Activated T-cell treated with anti-CD3 and anti-CD28 coated beads, Interleukin-2, amount 50 U/mL, for 72 hours (primary cell): Measurements from ENCODE around the gene RAB17. TPM values are rescaled to one million over a fixed set of nuclear protein-coding genes. Genes with fewer than 3 reads are reported as not detected.

Experiments
- ATAC-seq, 2 donors: fragments of 150-1000 bp; cut with Tn5 transposase; replicated peaks in 1 of 2; 2 replicates each; pipeline ENCODE4 v1.10.0; 2021; ENCODE audit warnings: moderate library complexity in 2 of 2, mild to moderate bottlenecking in 1 of 2
- DNase-seq, 2 donors: peaks; one replicate each; pipeline ENCODE4 v3.0.0; 2021 to 2022; ENCODE audit warnings: mixed read lengths in 1 of 2
- H3K27ac Mint-ChIP-seq: one replicate; pipeline ENCODE4 v1.8.0; 2022; ENCODE audit warnings: mild to moderate bottlenecking, moderate library complexity, mixed read lengths
- H3K27me3 Mint-ChIP-seq: one replicate; pipeline ENCODE4 v1.8.0; 2022; ENCODE audit warnings: low read depth, mixed read lengths
- H3K36me3 Mint-ChIP-seq, 2 donors: one replicate each; pipeline ENCODE4 v1.8.0; 2022; ENCODE audit warnings: mixed read lengths in 2 of 2, mild to moderate bottlenecking in 1 of 2; ENCODE audit not compliant: insufficient read depth in 2 of 2
- H3K4me1 Mint-ChIP-seq: one replicate; pipeline ENCODE4 v1.8.0; 2022; ENCODE audit warnings: low read depth, mixed read lengths
- H3K4me3 Mint-ChIP-seq, 2 donors: one replicate each; pipeline ENCODE4 v1.8.0; 2022; ENCODE audit warnings: mild to moderate bottlenecking in 2 of 2, mixed read lengths in 2 of 2, moderate library complexity in 2 of 2
- H3K9me3 Mint-ChIP-seq, 2 donors: one replicate each; pipeline ENCODE4 v1.8.0; 2022; ENCODE audit warnings: mixed read lengths in 2 of 2
- total RNA-seq, 2 donors: library from RNA; stranded (reverse); gene quantifications; one replicate each; pipeline ENCODE4 v1.2.3, GENCODE V29; 2022

The RAB17 gene
- total RNA-seq, 2 donors from 2014 or later = 0.09 TPM; not detected in 1

DNA sequence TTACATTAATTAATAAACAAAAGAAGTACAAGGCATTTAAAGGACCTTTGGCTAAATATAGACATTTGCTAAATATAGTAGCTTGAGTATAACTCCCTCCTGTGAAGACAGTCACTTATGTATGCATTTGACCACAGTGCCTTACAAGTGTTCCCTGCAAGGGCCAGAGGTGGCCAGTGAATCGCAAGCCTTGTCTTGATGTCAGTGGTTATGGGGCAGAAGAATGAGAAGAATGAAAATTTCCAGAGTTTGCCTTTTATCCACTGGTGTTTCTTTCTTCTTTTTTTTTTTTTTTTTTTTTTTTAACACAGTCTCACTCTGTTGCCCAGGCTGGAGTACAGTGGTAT, 38.6 kb upstream of the RAB17 start:
- Mint-ChIP-seq H3K27ac (no peak overlapping the region), H3K36me3 (no peaks in the 10 kb centered on the region), H3K9me3 (no peaks in the 10 kb centered on the region), H3K4me1 (peaks cover 34% of the 10 kb centered on the region), H3K27me3 (peaks cover 40% of the 10 kb centered on the region), H3K4me3 (peak overlapping the region in 1 of 2 donors; percentile 85)
- DNase-seq (no peak), ATAC-seq (no peak)

DNA sequence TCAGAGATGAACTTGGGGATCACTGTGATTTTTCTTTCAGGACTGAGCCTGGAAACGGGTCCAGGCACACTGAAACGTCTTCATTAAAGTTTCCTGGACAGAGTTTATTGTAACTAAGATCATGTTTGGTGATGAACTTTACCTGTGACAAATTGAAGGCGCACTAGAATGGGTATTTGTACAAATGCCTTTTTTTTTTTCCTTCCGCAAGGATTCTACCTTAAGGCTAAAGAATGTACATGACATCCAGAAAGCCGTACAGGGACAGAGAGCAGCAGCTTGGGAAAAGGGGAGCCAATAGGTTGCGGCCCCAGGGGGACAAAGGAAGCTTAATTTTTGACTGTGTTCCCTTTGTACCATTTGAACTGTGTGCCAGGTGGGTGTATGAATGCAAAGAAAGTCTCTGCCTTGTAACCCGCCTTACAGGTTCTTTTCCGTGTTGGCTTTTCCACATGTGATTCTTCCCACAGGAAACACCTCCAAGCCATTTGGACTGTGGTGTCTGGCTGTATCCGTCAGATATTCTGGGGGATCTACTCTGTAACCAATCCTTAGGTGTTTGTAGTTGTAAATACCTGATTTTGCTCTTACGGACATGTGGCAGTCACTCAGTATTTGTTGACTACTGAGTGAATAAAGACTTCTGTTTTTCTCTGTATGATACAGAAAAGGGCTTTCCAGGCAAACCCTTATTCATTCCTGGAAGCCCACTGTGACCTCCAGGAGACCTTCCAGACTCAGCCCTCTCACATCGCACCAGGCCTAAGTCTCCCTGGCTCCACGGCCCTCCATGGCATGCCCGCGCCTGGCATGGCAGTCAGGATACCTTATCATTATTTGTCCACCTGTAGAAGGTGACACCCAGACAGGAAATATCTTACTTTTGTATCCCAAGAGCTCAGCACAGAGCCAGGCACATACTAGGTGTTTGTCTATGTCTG, 38.0 kb upstream of the RAB17 start:
- peaks cover 40% of the 10 kb centered on the region for H3K27me3 Mint-ChIP-seq
- ATAC-seq = no peak
- H3K4me3 Mint-ChIP-seq = peak overlapping the region; percentile 81 to 85

DNA sequence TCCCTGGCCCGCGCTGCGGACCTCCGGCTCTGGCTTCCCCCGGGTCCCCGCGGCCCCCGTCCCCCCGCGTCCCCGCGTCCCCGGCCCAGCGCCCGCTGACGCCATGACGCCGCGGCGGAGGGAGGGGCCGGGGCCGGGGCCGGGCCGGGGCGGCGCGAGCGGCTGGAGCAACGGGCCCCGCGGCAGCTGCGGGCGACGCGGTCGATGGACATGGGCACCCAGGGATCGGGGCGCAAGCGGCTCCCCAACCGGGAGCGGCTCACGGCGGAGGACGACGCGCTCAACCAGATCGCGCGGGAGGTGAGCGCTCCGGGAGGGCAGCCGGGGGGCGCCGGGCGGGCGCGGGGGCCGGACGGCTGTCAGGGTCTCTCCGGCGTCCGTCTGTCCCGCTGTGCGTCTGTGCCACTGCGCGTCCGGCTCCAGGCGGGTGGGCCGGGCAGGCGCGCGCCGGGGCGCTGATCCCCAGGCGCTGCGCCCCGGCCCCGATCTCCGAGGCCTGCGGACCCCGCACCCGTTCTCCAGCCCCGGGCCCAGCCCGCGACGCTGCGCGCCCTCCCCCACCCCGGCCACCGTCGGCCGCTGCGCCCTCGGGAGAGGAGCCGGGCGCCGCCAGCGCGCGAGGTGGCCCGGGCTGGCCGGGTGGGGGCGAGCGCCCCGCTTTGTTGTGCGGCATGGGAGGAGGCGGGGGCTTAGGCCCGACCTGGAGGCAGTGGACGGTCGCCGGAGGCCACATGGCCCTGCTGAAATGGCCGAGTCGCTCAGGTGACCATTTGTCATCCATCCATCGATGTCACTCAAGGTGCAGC, 37.1 kb upstream of the RAB17 start, which contains the start of gene LRRFIP1:
Gene LRRFIP1 (plus strand): TSS at position 147 of the 806 bp plus-strand sequence. CDS start 58 bp downstream, at position 205.
- peak; percentile 16 to 52 for DNase-seq
- peaks cover 40% of the 10 kb centered on the region for H3K27me3 Mint-ChIP-seq
- peak; percentile 76 to 87 for ATAC-seq
- no peaks in the 10 kb centered on the region for H3K36me3 Mint-ChIP-seq
- H3K4me1 Mint-ChIP-seq = peaks cover 34% of the 10 kb centered on the region
- peak within 1 kb of the TSS; percentile 81 to 85 for H3K4me3 Mint-ChIP-seq
- H3K9me3 Mint-ChIP-seq = no peaks in the 10 kb centered on the region
- H3K27ac Mint-ChIP-seq = no peak within 1 kb of the TSS

More for the DNA sequence above, 38.0 kb upstream of the RAB17 start:
- no peak overlapping the region for H3K27ac Mint-ChIP-seq
- no peak for DNase-seq
- H3K4me1 Mint-ChIP-seq = peaks cover 34% of the 10 kb centered on the region
- H3K9me3 Mint-ChIP-seq = no peaks in the 10 kb centered on the region
- no peaks in the 10 kb centered on the region for H3K36me3 Mint-ChIP-seq

DNA sequence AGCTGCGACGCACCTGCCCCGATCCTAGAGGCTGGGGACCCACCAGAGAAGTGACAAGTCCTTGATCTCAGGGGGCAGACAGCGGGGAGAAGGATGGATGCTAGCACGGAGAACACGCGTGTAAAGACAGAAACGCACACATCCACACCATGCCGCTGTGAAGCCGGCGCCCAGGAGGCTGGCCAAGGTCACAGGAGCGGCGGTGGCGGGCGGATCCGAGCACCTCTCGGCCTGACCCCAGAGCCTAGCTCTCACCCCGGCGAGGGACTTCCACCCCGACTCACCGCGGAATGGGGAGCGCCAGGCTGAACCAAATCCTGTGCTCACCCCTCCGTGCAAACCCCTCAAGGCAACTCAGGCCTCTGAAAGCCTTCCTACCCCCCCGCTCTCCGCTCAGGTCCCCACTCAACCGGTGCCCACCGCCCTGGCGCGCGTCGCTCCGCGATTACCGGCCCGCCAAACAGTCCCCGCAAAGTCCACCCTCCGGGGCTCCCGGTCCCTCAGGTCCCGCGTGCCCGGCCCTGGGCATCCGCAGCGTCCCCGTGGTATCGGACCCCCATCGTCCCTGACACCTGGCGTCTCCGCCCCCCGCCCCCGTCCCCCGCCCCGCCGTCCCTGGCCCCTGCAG, 36.4 kb upstream of the RAB17 start:
- ATAC-seq (peak; percentile 22 to 36), DNase-seq (peak in 1 of 2 donors; percentile 7)
- Mint-ChIP-seq H3K36me3 (no peaks in the 10 kb centered on the region), H3K4me1 (peaks cover 34% of the 10 kb centered on the region), H3K27ac (no peak overlapping the region), H3K27me3 (peaks cover 40% of the 10 kb centered on the region), H3K4me3 (peak overlapping the region; percentile 64 to 67), H3K9me3 (no peaks in the 10 kb centered on the region)

DNA sequence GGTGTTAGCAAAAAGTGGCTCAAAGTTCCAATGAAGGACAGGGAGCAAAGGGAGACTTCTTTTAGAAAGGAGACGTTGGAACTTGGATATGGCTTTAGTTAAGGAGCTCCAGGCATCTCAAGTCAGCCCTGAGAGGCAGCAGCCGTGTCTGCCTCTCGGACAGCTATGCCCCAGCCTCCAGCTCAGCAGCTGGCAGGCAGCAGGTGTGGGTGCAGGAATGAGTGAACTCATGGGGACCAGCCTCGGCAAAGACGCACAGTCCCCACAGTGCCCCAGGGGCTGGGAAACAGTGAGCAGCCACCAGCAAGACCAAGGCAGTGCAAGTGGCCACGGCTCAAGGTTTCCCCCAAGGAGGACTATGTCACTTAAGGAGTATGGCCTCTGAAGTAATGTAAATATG, 35.2 kb upstream of the RAB17 start:
- Mint-ChIP-seq H3K27me3 (peaks cover 40% of the 10 kb centered on the region), H3K4me1 (peaks cover 30% of the 10 kb centered on the region), H3K27ac (no peak overlapping the region), H3K9me3 (no peaks in the 10 kb centered on the region), H3K36me3 (no peaks in the 10 kb centered on the region), H3K4me3 (peak overlapping the region in 1 of 2 donors; percentile 24)
- ATAC-seq = no peak
- DNase-seq = no peak

DNA sequence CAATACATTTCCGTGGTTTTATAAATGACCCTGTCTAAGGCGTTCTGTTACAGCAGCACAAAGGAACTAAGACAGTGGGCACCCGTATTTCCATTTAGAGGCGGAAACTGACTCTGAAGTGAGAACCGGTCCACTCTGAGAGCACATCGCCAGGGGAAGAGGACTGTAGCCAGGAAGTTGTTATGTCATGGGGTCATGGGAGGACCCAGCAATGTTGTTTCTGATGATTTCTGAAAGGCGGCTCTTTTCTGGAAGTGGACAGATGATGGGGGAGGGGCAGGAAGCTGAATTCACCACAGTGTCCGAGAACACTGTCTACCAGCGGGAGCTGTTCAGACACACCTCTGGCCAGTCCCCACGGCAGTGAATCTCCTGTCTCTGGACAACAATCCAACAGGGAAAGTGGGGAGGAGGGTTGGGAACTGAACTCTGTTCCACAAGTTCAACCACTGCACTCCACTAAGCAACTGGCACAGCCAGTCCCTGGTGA, 34.7 kb upstream of the RAB17 start:
- DNase-seq (no peak), ATAC-seq (no peak)
- Mint-ChIP-seq H3K4me1 (peaks cover 26% of the 10 kb centered on the region), H3K36me3 (no peaks in the 10 kb centered on the region), H3K27ac (no peak overlapping the region), H3K4me3 (no peak overlapping the region), H3K27me3 (peaks cover 37% of the 10 kb centered on the region), H3K9me3 (no peaks in the 10 kb centered on the region)

DNA sequence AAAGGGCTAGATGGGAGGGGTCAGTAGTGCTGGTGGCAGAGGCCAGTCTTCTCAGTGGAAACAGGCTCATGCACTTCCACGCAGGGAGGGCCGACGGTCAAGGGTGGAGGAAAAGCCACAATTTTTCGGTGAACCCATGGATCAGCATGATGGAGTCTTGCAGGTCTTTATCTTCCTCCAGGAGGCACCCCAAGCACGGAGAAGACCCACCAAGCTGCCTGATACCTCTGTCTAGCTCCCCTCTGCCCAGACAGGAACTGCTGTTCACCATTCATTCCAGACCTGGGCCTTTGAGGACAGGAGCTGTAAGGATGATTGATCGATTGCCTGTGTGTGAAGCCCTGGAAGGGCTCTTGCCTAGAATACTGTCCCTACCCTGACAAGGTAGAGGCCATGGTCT, 34.0 kb upstream of the RAB17 start:
- ATAC-seq (no peak), DNase-seq (no peak)
- H3K27ac Mint-ChIP-seq = no peak overlapping the region
- H3K36me3 Mint-ChIP-seq = no peaks in the 10 kb centered on the region
- H3K27me3 Mint-ChIP-seq = peaks cover 32% of the 10 kb centered on the region
- no peak overlapping the region for H3K4me3 Mint-ChIP-seq
- peaks cover 19% of the 10 kb centered on the region for H3K4me1 Mint-ChIP-seq
- H3K9me3 Mint-ChIP-seq = no peaks in the 10 kb centered on the region

DNA sequence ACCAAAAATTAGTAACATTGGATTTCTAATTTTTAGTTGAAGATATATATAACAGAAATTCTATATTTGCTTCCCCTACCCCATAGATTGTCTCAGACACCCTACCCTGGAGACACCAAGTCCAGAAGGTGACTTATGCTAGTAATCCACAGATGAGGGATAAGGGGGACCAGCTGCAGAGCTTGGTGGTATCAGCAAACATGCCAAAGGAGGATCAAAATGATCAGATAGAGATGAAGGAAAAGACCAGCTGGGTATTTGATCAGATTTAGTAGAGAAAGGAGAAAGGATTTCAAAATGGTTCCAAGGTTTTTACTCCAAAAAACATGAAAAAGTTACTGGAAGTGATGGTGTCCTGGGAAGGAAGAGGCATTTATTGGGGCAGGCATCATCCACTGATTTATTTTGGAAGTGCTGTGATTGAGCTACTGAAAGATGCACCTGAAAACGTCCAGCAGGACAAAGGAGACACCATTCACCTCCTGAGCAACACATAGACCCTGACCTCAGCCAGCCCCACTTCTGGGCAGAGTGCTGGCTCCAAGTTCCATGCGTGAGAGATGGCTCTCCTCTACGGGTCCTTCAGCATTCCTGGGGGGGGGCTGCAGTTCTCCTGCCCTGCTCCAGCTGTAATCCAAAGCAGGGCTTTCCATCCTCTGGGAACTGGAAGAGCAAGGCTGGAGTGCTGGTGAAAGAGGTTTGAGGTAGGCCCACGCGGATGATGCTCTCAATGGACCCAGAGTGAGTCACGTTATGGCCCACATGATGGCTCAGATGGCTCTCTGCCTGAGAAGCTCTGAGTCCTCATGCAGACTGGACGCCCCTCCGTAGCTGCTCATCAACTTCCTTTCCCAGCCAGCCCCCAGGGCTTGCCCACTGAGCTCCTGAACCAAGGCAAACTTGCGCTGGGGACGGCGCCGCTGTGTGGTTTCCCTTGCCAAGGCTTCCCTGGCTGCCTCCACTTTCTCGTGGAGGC, 33.2 kb upstream of the RAB17 start:
- Mint-ChIP-seq H3K9me3 (no peaks in the 10 kb centered on the region), H3K36me3 (no peaks in the 10 kb centered on the region), H3K27me3 (peaks cover 27% of the 10 kb centered on the region), H3K4me1 (peaks cover 15% of the 10 kb centered on the region), H3K4me3 (no peak overlapping the region), H3K27ac (no peak overlapping the region)
- no peak for ATAC-seq
- DNase-seq = no peak

DNA sequence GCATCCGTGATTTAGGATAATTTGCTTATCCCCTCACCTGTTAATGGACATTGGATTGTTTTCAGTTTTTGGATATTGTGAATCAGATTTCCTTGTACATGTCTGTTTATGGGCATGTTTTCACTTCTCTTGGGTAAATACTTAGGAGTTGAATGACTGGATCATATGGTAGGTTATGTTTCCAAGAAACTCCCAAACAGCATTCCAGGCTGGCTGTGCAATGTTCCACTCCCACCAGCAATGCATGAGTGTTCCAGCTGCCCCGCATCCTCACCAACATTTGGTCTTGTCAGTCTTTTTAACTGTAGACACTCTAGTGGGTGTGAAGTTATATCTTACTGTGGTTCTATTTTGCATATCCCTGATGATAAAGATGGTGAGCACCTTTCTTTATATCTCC, 27.9 kb upstream of the RAB17 start:
- Mint-ChIP-seq H3K4me1 (peaks cover 18% of the 10 kb centered on the region), H3K36me3 (no peaks in the 10 kb centered on the region), H3K9me3 (no peaks in the 10 kb centered on the region), H3K4me3 (no peak overlapping the region), H3K27ac (no peak overlapping the region), H3K27me3 (no peaks in the 10 kb centered on the region)
- DNase-seq (no peak), ATAC-seq (no peak)

DNA sequence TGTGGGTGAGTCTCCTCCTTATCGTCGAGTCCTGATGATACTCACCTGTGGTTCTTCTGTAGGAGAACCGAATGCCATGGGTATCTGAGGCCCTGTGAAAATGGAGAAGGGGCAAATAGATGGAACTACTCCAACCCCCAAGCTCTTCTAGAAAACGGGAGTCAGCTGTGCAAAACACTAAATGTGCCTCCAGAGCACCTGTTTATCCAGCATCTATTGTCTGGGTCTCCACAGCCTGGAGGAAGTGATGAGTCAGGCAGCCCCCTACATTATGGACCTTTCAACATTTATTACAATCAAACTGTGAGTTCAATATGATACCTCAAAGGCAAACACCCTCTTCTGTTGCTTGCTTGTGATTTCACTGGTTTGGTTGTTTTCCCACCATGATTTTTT, 27.1 kb upstream of the RAB17 start:
- peak overlapping the region; percentile 22 to 69 for H3K4me3 Mint-ChIP-seq
- ATAC-seq = no peak
- H3K9me3 Mint-ChIP-seq = no peaks in the 10 kb centered on the region
- H3K27me3 Mint-ChIP-seq = no peaks in the 10 kb centered on the region
- peaks cover 18% of the 10 kb centered on the region for H3K4me1 Mint-ChIP-seq
- DNase-seq = no peak
- no peaks in the 10 kb centered on the region for H3K36me3 Mint-ChIP-seq
- H3K27ac Mint-ChIP-seq = no peak overlapping the region

DNA sequence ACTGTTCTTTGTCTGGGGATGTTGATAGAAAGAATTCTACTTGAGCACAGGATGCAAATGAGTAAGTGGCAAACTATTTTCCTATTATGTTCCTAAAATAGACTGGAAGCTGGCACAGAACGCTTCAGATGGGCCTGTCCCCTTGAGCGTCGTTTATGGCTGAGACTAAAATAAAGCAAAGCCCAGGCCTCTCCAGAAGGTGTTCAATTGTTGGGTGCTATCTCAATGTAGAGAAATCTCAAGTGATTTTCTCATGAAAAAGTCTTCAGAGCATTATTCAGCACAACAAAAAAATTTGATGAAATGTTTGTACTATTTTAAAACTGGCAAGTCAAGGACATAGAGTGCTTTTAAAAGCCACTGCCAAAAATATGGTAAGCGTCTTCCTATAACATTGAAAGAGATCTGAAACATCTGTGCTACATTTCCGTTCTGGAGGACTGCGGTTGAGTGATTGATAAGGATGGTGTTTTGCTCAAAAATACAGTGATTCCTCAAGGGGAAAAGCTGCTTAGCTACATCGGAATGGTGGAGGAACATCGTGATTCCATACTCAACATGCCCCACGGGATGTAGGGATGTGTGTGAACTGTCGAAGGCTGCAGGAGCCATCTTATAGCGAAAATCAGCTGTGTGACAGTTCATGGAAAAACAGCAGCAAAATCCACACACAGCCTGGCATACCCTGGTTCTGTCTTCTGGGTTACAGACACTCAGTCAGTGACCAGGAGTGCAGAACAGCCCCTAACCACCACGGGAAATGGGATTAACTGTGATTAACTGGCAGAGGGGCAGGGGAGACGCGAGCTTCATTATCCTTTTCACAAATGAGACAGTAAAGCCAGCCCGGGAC, 26.4 kb upstream of the RAB17 start:
- no peak overlapping the region for H3K27ac Mint-ChIP-seq
- H3K4me1 Mint-ChIP-seq = peaks cover 18% of the 10 kb centered on the region
- H3K9me3 Mint-ChIP-seq = no peaks in the 10 kb centered on the region
- ATAC-seq (peak in 1 of 2 donors; percentile 26), DNase-seq (no peak)
- no peaks in the 10 kb centered on the region for H3K36me3 Mint-ChIP-seq
- H3K4me3 Mint-ChIP-seq = peak overlapping the region; percentile 22 to 69
- no peaks in the 10 kb centered on the region for H3K27me3 Mint-ChIP-seq
